OCI-LY7 (cell line): Measurements from ENCODE around the gene DMRT1. TPM values are rescaled to one million over a fixed set of nuclear protein-coding genes. Genes with fewer than 3 reads are reported as not detected.

Experiments used
- BruUV-seq: library from RNA; stranded (reverse); fragments of 400-500 nt; replicated peaks from 2 replicates; lab custom pipeline; 2021; lab: Mats Ljungman, UMichigan
- CTCF ChIA-PET: fragments of 300-600 bp; sonication (Branson Sonifier 250); formaldehyde crosslinking; loops from one replicate; lab custom pipeline; 2022; ENCODE audit warnings: antibody characterized with exemption; ENCODE audit not compliant: unreplicated experiment; lab: Charles Lee
- POLR2A ChIA-PET: fragments of 300-600 bp; sonication (Branson Sonifier 250); formaldehyde crosslinking; loops from one replicate; lab custom pipeline; 2022; ENCODE audit warnings: antibody characterized with exemption; lab: Charles Lee
- DNase-seq: peaks from one replicate; pipeline ENCODE4 v3.0.0-alpha.2; 2015; ENCODE audit warnings: low spot score
- H2AFZ ChIP-seq: fragments of 200-600 bp; sonication (generic), shearing (Covaris generic); 2 replicates; pipeline ENCODE4 v1.6.1; 2014; ENCODE audit warnings: mild to moderate bottlenecking, antibody characterized with exemption, low read length, moderate library complexity
- H3K27ac ChIP-seq: fragments of 200-600 bp; sonication (generic); 2 replicates; pipeline ENCODE4 v1.5.1; 2014; ENCODE audit warnings: mixed run types, low read depth, mild to moderate bottlenecking, moderate library complexity, low read length, inconsistent platforms; ENCODE audit not compliant: poor library complexity, severe bottlenecking
- H3K36me3 ChIP-seq: fragments of 200-600 bp; sonication (generic); 2 replicates; pipeline ENCODE4 v1.6.1; 2014; ENCODE audit warnings: mild to moderate bottlenecking, antibody characterized with exemption, low read length, moderate library complexity, mixed read lengths; ENCODE audit not compliant: insufficient read depth
- H3K4me1 ChIP-seq: fragments of 200-600 bp; sonication (generic); 2 replicates; pipeline ENCODE4 v1.5.1; 2014; ENCODE audit warnings: mild to moderate bottlenecking, low read length; ENCODE audit not compliant: insufficient read depth, poor library complexity, severe bottlenecking
- H3K4me2 ChIP-seq: fragments of 200-600 bp; sonication (generic); 2 replicates; pipeline ENCODE4 v1.6.1; 2014; ENCODE audit warnings: mild to moderate bottlenecking, low read length
- H3K4me3 ChIP-seq: fragments of 200-600 bp; sonication (generic); 2 replicates; pipeline ENCODE4 v1.5.1; 2014; ENCODE audit warnings: mild to moderate bottlenecking, low read depth, low read length; ENCODE audit not compliant: poor library complexity, severe bottlenecking
- H3K79me2 ChIP-seq: fragments of 200-600 bp; sonication (generic); 2 replicates; pipeline ENCODE4 v1.6.1; 2016; ENCODE audit warnings: low read depth, mild to moderate bottlenecking, low read length, moderate library complexity, mixed read lengths; ENCODE audit not compliant: insufficient read depth
- H3K9me2 ChIP-seq: fragments of 200-600 bp; sonication (generic); 2 replicates; pipeline ENCODE4 v1.6.1; 2016; ENCODE audit warnings: mild to moderate bottlenecking, low read length, mixed read lengths; ENCODE audit not compliant: insufficient read depth
- H3K9me3 ChIP-seq: fragments of 200-600 bp; sonication (generic); 2 replicates; pipeline ENCODE4 v1.6.1; 2014; ENCODE audit warnings: mild to moderate bottlenecking, mixed run types, low read length, mixed read lengths
- H4K20me1 ChIP-seq: fragments of 200-600 bp; sonication (generic); 2 replicates; pipeline ENCODE4 v1.6.1; 2014; ENCODE audit warnings: mild to moderate bottlenecking, antibody characterized with exemption, low read length, moderate library complexity, mixed read lengths; ENCODE audit not compliant: insufficient read depth
- EZH2phosphoT487 ChIP-seq: fragments of 200-600 bp; sonication (generic); IDR thresholded peaks from 2 replicates; pipeline ENCODE4 v1.6.1; 2018; ENCODE audit warnings: low read depth, borderline replicate concordance, mild to moderate bottlenecking, mixed run types, antibody characterized with exemption, low read length, moderate library complexity, mixed read lengths
- intact Hi-C: fragments of 100-400 bp; cut with micrococcal nuclease; formaldehyde crosslinking; loops from one replicate; pipeline ENCODE4 v1.10.0; 2022; ENCODE audit not compliant: unreplicated experiment
- total RNA-seq, 2 experiments: library from RNA; depleted of rRNA in 1 of 2; stranded (reverse); fragments of >200 nt in 1 of 2; shearing (Covaris generic) in 1 of 2; gene quantifications; 2 replicates each; pipeline ENCODE4 v1.2.3, GENCODE V29; 2014 to 2022
- TF ChIP-seq, protein P1 (sequence below): fragments of 200-600 bp; sonication (generic); conservative IDR thresholded peaks from 2 replicates; pipeline ENCODE4 v1.5.1; 2014; ENCODE audit warnings: mild to moderate bottlenecking, antibody characterized with exemption, low read length, moderate library complexity, mixed read lengths

Gene DMRT1
- total RNA-seq, 2 experiments from 2014 or later: not detected

- no peak for TF ChIP-seq EZH2phosphoT487
- TF ChIP-seq, protein P1, sequence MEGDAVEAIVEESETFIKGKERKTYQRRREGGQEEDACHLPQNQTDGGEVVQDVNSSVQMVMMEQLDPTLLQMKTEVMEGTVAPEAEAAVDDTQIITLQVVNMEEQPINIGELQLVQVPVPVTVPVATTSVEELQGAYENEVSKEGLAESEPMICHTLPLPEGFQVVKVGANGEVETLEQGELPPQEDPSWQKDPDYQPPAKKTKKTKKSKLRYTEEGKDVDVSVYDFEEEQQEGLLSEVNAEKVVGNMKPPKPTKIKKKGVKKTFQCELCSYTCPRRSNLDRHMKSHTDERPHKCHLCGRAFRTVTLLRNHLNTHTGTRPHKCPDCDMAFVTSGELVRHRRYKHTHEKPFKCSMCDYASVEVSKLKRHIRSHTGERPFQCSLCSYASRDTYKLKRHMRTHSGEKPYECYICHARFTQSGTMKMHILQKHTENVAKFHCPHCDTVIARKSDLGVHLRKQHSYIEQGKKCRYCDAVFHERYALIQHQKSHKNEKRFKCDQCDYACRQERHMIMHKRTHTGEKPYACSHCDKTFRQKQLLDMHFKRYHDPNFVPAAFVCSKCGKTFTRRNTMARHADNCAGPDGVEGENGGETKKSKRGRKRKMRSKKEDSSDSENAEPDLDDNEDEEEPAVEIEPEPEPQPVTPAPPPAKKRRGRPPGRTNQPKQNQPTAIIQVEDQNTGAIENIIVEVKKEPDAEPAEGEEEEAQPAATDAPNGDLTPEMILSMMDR: no peak
- no peaks in the 10 kb centered on the region for H4K20me1 ChIP-seq
- H3K4me2 ChIP-seq: no peak overlapping the region
- H3K4me1 ChIP-seq: no peaks in the 10 kb centered on the region
- no peaks in the 10 kb centered on the region for H3K9me3 ChIP-seq
- H3K9me2 ChIP-seq: no peaks in the 10 kb centered on the region
- ChIA-PET CTCF (no interaction called here), POLR2A (no interaction called here)
- H3K4me3 ChIP-seq: no peak overlapping the region
- no peaks in the 10 kb centered on the region for H3K79me2 ChIP-seq
- H3K27ac ChIP-seq: no peak overlapping the region
- intact Hi-C loops: no loop called here
- DNase-seq: no peak
- BruUV-seq: no TSS peak
- H3K36me3 ChIP-seq: no peaks in the 10 kb centered on the region
- no peak overlapping the region for H2AFZ ChIP-seq
These were observed 141.1 kb downstream of the DMRT1 start for GRCh38 chr9:982394-983230.

DNA sequence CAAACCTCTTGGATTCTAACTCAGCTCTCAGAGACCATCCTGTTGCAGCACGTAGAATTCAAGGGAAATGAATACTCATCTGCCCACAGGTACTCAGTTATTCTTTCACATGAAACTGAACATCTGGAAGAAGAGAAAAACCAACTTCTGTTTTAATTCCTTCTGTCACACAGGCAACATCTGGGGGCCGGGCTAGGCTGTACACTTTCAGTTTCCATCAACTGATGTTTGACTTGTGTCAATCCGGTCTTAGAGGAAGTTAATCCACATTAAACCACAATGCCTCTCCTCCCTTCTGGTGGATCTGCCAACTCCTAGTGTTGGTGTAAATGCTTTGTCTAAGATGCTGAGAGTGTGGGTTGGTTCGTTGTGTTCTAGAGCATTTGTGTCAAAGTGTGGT lies 152.5 kb downstream of the DMRT1 start:
- CTCF ChIA-PET: no interaction called here
- Histone ChIP-seq H3K27ac (no peak overlapping the region), H3K4me1 (no peaks in the 10 kb centered on the region), H3K4me2 (no peak overlapping the region), H4K20me1 (no peaks in the 10 kb centered on the region), H3K36me3 (no peaks in the 10 kb centered on the region), H3K9me2 (no peaks in the 10 kb centered on the region), H2AFZ (no peak overlapping the region), H3K4me3 (no peak overlapping the region), H3K9me3 (peaks cover 6% of the 10 kb centered on the region), H3K79me2 (no peaks in the 10 kb centered on the region)
- intact Hi-C loops: no loop called here
- peak; percentile 40 for DNase-seq
- TF ChIP-seq, protein P1: no peak
- TF ChIP-seq EZH2phosphoT487: no peak
- POLR2A ChIA-PET: interaction anchor here (0.7 kb wide), 1 partner anchor 208 kb away, joined by 3 read pairs; no protein-coding TSS in a partner anchor
- no TSS peak for BruUV-seq

DNA sequence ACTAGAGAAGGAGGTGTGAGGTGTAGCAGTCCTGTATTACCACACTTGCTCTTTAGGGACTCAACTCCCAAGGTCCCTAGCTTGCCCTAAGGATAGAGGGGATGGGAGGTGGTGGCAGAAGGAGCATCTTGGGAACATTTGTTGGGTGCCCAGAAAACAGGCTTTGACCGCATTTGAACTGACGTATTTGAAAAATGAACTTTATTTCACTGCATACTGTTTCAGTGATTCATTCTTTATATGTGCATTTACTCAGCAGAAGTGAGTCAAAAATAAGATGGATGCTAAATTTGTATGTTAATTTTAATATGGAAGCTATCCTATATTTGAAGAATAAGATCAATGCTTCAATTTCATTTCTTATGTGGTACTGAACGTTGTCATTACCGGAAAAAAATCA lies 153.7 kb downstream of the DMRT1 start:
- DNase-seq: no peak
- Histone ChIP-seq H3K27ac (no peak overlapping the region), H3K4me2 (no peak overlapping the region), H4K20me1 (no peaks in the 10 kb centered on the region), H3K4me1 (no peaks in the 10 kb centered on the region), H3K4me3 (no peak overlapping the region), H3K9me3 (peaks cover 10% of the 10 kb centered on the region), H3K9me2 (no peaks in the 10 kb centered on the region), H3K79me2 (no peaks in the 10 kb centered on the region), H2AFZ (no peak overlapping the region), H3K36me3 (no peaks in the 10 kb centered on the region)
- intact Hi-C loops: no loop called here
- CTCF ChIA-PET: interaction anchor here (1.0 kb wide), 1 partner anchor 10 kb away, joined by 3 read pairs; no protein-coding TSS in a partner anchor
- BruUV-seq: no TSS peak
- TF ChIP-seq, protein P1: no peak
- no peak for TF ChIP-seq EZH2phosphoT487
- POLR2A ChIA-PET: interaction anchor here (1.2 kb wide), 1 partner anchor 202 kb away, joined by 3 read pairs; no protein-coding TSS in a partner anchor
